ENCODE data around the gene COL4A1. TPM values are rescaled to one million over a fixed set of nuclear protein-coding genes. Genes with fewer than 3 reads are reported as not detected.

Gene COL4A1
- total RNA-seq, 1 donor from 2014 or later = not detected

GRCh38 chr13:110257408-110257807 lies 49.5 kb downstream of the COL4A1 start:
- H3K4me1 Mint-ChIP-seq (ENCODE audit: low read depth) = no peaks in the 10 kb centered on the region
- peaks cover 10% of the 10 kb centered on the region for H3K27me3 Mint-ChIP-seq (ENCODE audit: insufficient read depth)
- no peak overlapping the region for H3K27ac Mint-ChIP-seq
- H3K4me3 Mint-ChIP-seq = no peak overlapping the region
- no peak for DNase-seq (ENCODE audit: low spot score)
- H3K36me3 Mint-ChIP-seq (ENCODE audit: low read depth) = no peaks in the 10 kb centered on the region
- intact Hi-C loops (cut with micrococcal nuclease) = no loop called here
- peaks cover 9% of the 10 kb centered on the region for H3K9me3 Mint-ChIP-seq

GRCh38 chr13:110256126-110256905 lies 50.6 kb downstream of the COL4A1 start:
- Mint-ChIP-seq H3K36me3 (ENCODE audit: low read depth) (no peaks in the 10 kb centered on the region), H3K4me3 (no peak overlapping the region), H3K27ac (no peak overlapping the region), H3K9me3 (peaks cover 9% of the 10 kb centered on the region), H3K4me1 (ENCODE audit: low read depth) (no peaks in the 10 kb centered on the region), H3K27me3 (ENCODE audit: insufficient read depth) (peaks cover 10% of the 10 kb centered on the region)
- no peak for DNase-seq (ENCODE audit: low spot score)
- intact Hi-C loops (cut with micrococcal nuclease) = no loop called here

- peaks cover 9% of the 10 kb centered on the region for H3K9me3 Mint-ChIP-seq
- intact Hi-C loops (cut with micrococcal nuclease) = no loop called here
- no peaks in the 10 kb centered on the region for H3K4me1 Mint-ChIP-seq (ENCODE audit: low read depth)
- DNase-seq (ENCODE audit: low spot score) = no peak
- H3K36me3 Mint-ChIP-seq (ENCODE audit: low read depth) = no peaks in the 10 kb centered on the region
- H3K4me3 Mint-ChIP-seq = no peak overlapping the region
- H3K27me3 Mint-ChIP-seq (ENCODE audit: insufficient read depth) = peaks cover 8% of the 10 kb centered on the region
- H3K27ac Mint-ChIP-seq = no peak overlapping the region
Measured at GRCh38 chr13:110254751-110255553, 52.0 kb downstream of the COL4A1 start.

GRCh38 chr13:110254151-110254679 lies 52.7 kb downstream of the COL4A1 start:
- H3K27me3 Mint-ChIP-seq (ENCODE audit: insufficient read depth) = peaks cover 8% of the 10 kb centered on the region
- H3K36me3 Mint-ChIP-seq (ENCODE audit: low read depth) = no peaks in the 10 kb centered on the region
- H3K4me1 Mint-ChIP-seq (ENCODE audit: low read depth) = no peaks in the 10 kb centered on the region
- no peak overlapping the region for H3K27ac Mint-ChIP-seq
- no peak overlapping the region for H3K4me3 Mint-ChIP-seq
- no peak for DNase-seq (ENCODE audit: low spot score)
- intact Hi-C loops (cut with micrococcal nuclease) = no loop called here
- H3K9me3 Mint-ChIP-seq = peaks cover 9% of the 10 kb centered on the region

- Mint-ChIP-seq H3K4me1 (ENCODE audit: low read depth) (no peaks in the 10 kb centered on the region), H3K27me3 (ENCODE audit: insufficient read depth) (peaks cover 5% of the 10 kb centered on the region), H3K27ac (no peak overlapping the region), H3K36me3 (ENCODE audit: low read depth) (no peaks in the 10 kb centered on the region), H3K4me3 (no peak overlapping the region), H3K9me3 (peaks cover 8% of the 10 kb centered on the region)
- DNase-seq (ENCODE audit: low spot score) = no peak
- intact Hi-C loops (cut with micrococcal nuclease) = no loop called here
Measured at GRCh38 chr13:110251193-110251819, 55.7 kb downstream of the COL4A1 start.

- Mint-ChIP-seq H3K4me1 (ENCODE audit: low read depth) (no peaks in the 10 kb centered on the region), H3K27me3 (ENCODE audit: insufficient read depth) (peaks cover 5% of the 10 kb centered on the region), H3K4me3 (no peak overlapping the region), H3K27ac (no peak overlapping the region), H3K9me3 (peaks cover 4% of the 10 kb centered on the region), H3K36me3 (ENCODE audit: low read depth) (no peaks in the 10 kb centered on the region)
- intact Hi-C loops (cut with micrococcal nuclease) = no loop called here
- no peak for DNase-seq (ENCODE audit: low spot score)
Measured at GRCh38 chr13:110250258-110250891, 56.6 kb downstream of the COL4A1 start.

GRCh38 chr13:110249326-110249725 lies 57.6 kb downstream of the COL4A1 start:
- Mint-ChIP-seq H3K27me3 (ENCODE audit: insufficient read depth) (peaks cover 5% of the 10 kb centered on the region), H3K36me3 (ENCODE audit: low read depth) (no peaks in the 10 kb centered on the region), H3K4me3 (no peak overlapping the region), H3K9me3 (no peaks in the 10 kb centered on the region), H3K27ac (no peak overlapping the region), H3K4me1 (ENCODE audit: low read depth) (no peaks in the 10 kb centered on the region)
- DNase-seq (ENCODE audit: low spot score) = no peak
- intact Hi-C loops (cut with micrococcal nuclease) = no loop called here

- Mint-ChIP-seq H3K4me1 (ENCODE audit: low read depth) (no peaks in the 10 kb centered on the region), H3K4me3 (no peak overlapping the region), H3K9me3 (no peaks in the 10 kb centered on the region), H3K27ac (no peak overlapping the region), H3K36me3 (ENCODE audit: low read depth) (no peaks in the 10 kb centered on the region), H3K27me3 (ENCODE audit: insufficient read depth) (peaks cover 5% of the 10 kb centered on the region)
- no peak for DNase-seq (ENCODE audit: low spot score)
- intact Hi-C loops (cut with micrococcal nuclease) = no loop called here
Measured at GRCh38 chr13:110248449-110249143, 58.4 kb downstream of the COL4A1 start.

GRCh38 chr13:110246530-110246929 lies 60.4 kb downstream of the COL4A1 start:
- intact Hi-C loops (cut with micrococcal nuclease) = no loop called here
- DNase-seq (ENCODE audit: low spot score) = no peak
- H3K36me3 Mint-ChIP-seq (ENCODE audit: low read depth) = no peaks in the 10 kb centered on the region
- no peak overlapping the region for H3K27ac Mint-ChIP-seq
- H3K27me3 Mint-ChIP-seq (ENCODE audit: insufficient read depth) = peaks cover 12% of the 10 kb centered on the region
- H3K4me3 Mint-ChIP-seq = no peak overlapping the region
- no peaks in the 10 kb centered on the region for H3K4me1 Mint-ChIP-seq (ENCODE audit: low read depth)
- H3K9me3 Mint-ChIP-seq = no peaks in the 10 kb centered on the region

- Mint-ChIP-seq H3K9me3 (no peaks in the 10 kb centered on the region), H3K4me1 (ENCODE audit: low read depth) (no peaks in the 10 kb centered on the region), H3K36me3 (ENCODE audit: low read depth) (no peaks in the 10 kb centered on the region), H3K27ac (no peak overlapping the region), H3K4me3 (no peak overlapping the region), H3K27me3 (ENCODE audit: insufficient read depth) (peaks cover 10% of the 10 kb centered on the region)
- intact Hi-C loops (cut with micrococcal nuclease) = no loop called here
- no peak for DNase-seq (ENCODE audit: low spot score)
Measured at GRCh38 chr13:110245416-110245899, 61.5 kb downstream of the COL4A1 start.

- no peaks in the 10 kb centered on the region for H3K9me3 Mint-ChIP-seq
- DNase-seq (ENCODE audit: low spot score) = no peak
- peaks cover 10% of the 10 kb centered on the region for H3K27me3 Mint-ChIP-seq (ENCODE audit: insufficient read depth)
- intact Hi-C loops (cut with micrococcal nuclease) = no loop called here
- H3K4me3 Mint-ChIP-seq = no peak overlapping the region
- H3K4me1 Mint-ChIP-seq (ENCODE audit: low read depth) = no peaks in the 10 kb centered on the region
- H3K36me3 Mint-ChIP-seq (ENCODE audit: low read depth) = no peaks in the 10 kb centered on the region
- no peak overlapping the region for H3K27ac Mint-ChIP-seq
Measured at GRCh38 chr13:110244976-110245375, 62.0 kb downstream of the COL4A1 start.
